IMR-90 (cell line): ENCODE data around the gene GSG1L. TPM values are rescaled to one million over a fixed set of nuclear protein-coding genes. Genes with fewer than 3 reads are reported as not detected.

Experiments used
- ATAC-seq: fragments of 200-7000 bp; cut with Tn5 transposase; 2 replicates; pipeline ENCODE4 v1.9.1; 2020; ENCODE audit warnings: low read depth, mild to moderate bottlenecking, moderate library complexity
- BruUV-seq: library from RNA; stranded (reverse); fragments of 400-500 nt; replicated peaks from 2 replicates; lab custom pipeline; 2021; lab: Mats Ljungman, UMichigan
- CTCF ChIA-PET: fragments of 300-600 bp; formaldehyde crosslinking; extraction: SDS; loops from one replicate; lab custom pipeline; 2021; ENCODE audit warnings: antibody characterized with exemption; lab: Yijun Ruan, JAX
- POLR2A ChIA-PET: fragments of 300-600 bp; sonication (Branson Sonifier 250); formaldehyde crosslinking; loops from one replicate; lab custom pipeline; 2022; ENCODE audit warnings: antibody characterized with exemption; ENCODE audit not compliant: unreplicated experiment; lab: Charles Lee
- DNase-seq: peaks from one replicate; pipeline ENCODE4 v3.0.0; 2013
- H2AFZ ChIP-seq: replicated peaks from 2 replicates; pipeline ENCODE3; 2013; ENCODE audit warnings: low read length, mild to moderate bottlenecking; ENCODE audit not compliant: poor library complexity
- H2AK5ac ChIP-seq: 2 replicates; pipeline ENCODE4 v1.6.1; 2013; ENCODE audit warnings: low read depth, low read length, inconsistent platforms
- H2AK9ac ChIP-seq: replicated peaks from 2 replicates; pipeline ENCODE3; 2013; ENCODE audit warnings: mild to moderate bottlenecking, low read depth, low read length, moderate library complexity; ENCODE audit not compliant: poor library complexity
- H2BK120ac ChIP-seq: 2 replicates; pipeline ENCODE4 v1.6.1; 2013; ENCODE audit warnings: low read depth, low read length, inconsistent platforms
- H2BK15ac ChIP-seq: 3 replicates; pipeline ENCODE4 v1.6.1; 2013; ENCODE audit warnings: low read depth, low read length, inconsistent platforms
- H2BK20ac ChIP-seq: 2 replicates; pipeline ENCODE4 v1.6.1; 2013; ENCODE audit warnings: low read depth, mild to moderate bottlenecking, inconsistent platforms, low read length, moderate library complexity
- H2BK5ac ChIP-seq: 2 replicates; pipeline ENCODE4 v1.6.1; 2013; ENCODE audit warnings: mild to moderate bottlenecking, low read depth, low read length, inconsistent platforms; ENCODE audit not compliant: poor library complexity, severe bottlenecking
- H3K14ac ChIP-seq: replicated peaks from 2 replicates; pipeline ENCODE4 v1.6.1; 2013; ENCODE audit warnings: low read depth, low read length, inconsistent platforms
- H3K18ac ChIP-seq: 2 replicates; pipeline ENCODE4 v1.6.1; 2013; ENCODE audit warnings: low read depth, low read length, control low read depth
- H3K23ac ChIP-seq: 2 replicates; pipeline ENCODE4 v1.6.1; 2013; ENCODE audit warnings: low read depth, low read length, inconsistent platforms
- H3K27ac ChIP-seq: 2 replicates; pipeline ENCODE4 v1.5.1; 2013; ENCODE audit warnings: mild to moderate bottlenecking, control low read depth, low read length; ENCODE audit not compliant: insufficient read depth
- H3K27me3 ChIP-seq: 2 replicates; pipeline ENCODE4 v1.6.1; 2013; ENCODE audit warnings: low read length; ENCODE audit not compliant: control insufficient read depth, insufficient read depth
- H3K36me3 ChIP-seq: 2 replicates; pipeline ENCODE4 v1.6.1; 2013; ENCODE audit warnings: low read length, mixed read lengths; ENCODE audit not compliant: control insufficient read depth, insufficient read depth
- H3K4ac ChIP-seq: 2 replicates; pipeline ENCODE4 v1.6.1; 2013; ENCODE audit warnings: low read depth, low read length, inconsistent platforms
- H3K4me1 ChIP-seq: 2 replicates; pipeline ENCODE4 v1.6.1; 2013; ENCODE audit warnings: low read length, mixed read lengths; ENCODE audit not compliant: control insufficient read depth, insufficient read depth
- H3K4me2 ChIP-seq: 2 replicates; pipeline ENCODE4 v1.6.1; 2013; ENCODE audit warnings: low read depth, mild to moderate bottlenecking, control low read depth, low read length, moderate library complexity
- H3K4me3 ChIP-seq: 2 replicates; pipeline ENCODE4 v1.5.1; 2013; ENCODE audit warnings: low read depth, mild to moderate bottlenecking, control low read depth, low read length, moderate library complexity; ENCODE audit not compliant: insufficient read depth
- H3K56ac ChIP-seq: 2 replicates; pipeline ENCODE4 v1.6.1; 2013; ENCODE audit warnings: low read length, inconsistent platforms; ENCODE audit not compliant: insufficient read depth; ENCODE audit errors: extremely low read depth
- H3K79me1 ChIP-seq, 2 experiments: 2 replicates each; pipeline ENCODE4 v1.6.1; 2013; ENCODE audit warnings: low read length in 2 of 2, inconsistent platforms in 1 of 2, low read depth in 1 of 2
- H3K9ac ChIP-seq: 2 replicates; pipeline ENCODE4 v1.6.1; 2013; ENCODE audit warnings: low read depth, low read length, control low read depth
- H3K9me1 ChIP-seq: 2 replicates; pipeline ENCODE4 v1.6.1; 2013; ENCODE audit warnings: low read length, inconsistent platforms; ENCODE audit not compliant: insufficient read depth
- H3K9me3 ChIP-seq: 2 replicates; pipeline ENCODE4 v1.6.1; 2013; ENCODE audit warnings: low read length; ENCODE audit not compliant: control insufficient read depth, insufficient read depth
- H4K20me1 ChIP-seq: 2 replicates; pipeline ENCODE4 v1.6.1; 2013; ENCODE audit warnings: low read length, inconsistent platforms; ENCODE audit not compliant: insufficient read depth
- H4K5ac ChIP-seq: 2 replicates; pipeline ENCODE4 v1.6.1; 2013; ENCODE audit warnings: mild to moderate bottlenecking, low read depth, low read length, control low read depth
- H4K8ac ChIP-seq, 2 experiments: 2 replicates each; pipeline ENCODE4 v1.6.1; 2013; ENCODE audit warnings: low read depth in 2 of 2, low read length in 2 of 2, control low read depth in 1 of 2, inconsistent platforms in 1 of 2
- H4K91ac ChIP-seq: 2 replicates; pipeline ENCODE4 v1.6.1; 2013; ENCODE audit warnings: low read depth, low read length, inconsistent platforms; ENCODE audit not compliant: insufficient read depth
- CHD1 ChIP-seq: IDR thresholded peaks from 2 replicates; pipeline ENCODE4 v1.6.1; 2012; ENCODE audit warnings: low read depth, low read length, improper control_type of control experiment
- FOS ChIP-seq: fragments of 150-350 bp; IDR thresholded peaks from 2 replicates; pipeline ENCODE4 v1.6.1; 2016; ENCODE audit warnings: low read depth, low read length
- MAFK ChIP-seq: IDR thresholded peaks from 2 replicates; pipeline ENCODE4 v1.6.1; 2012; ENCODE audit warnings: low read depth, low read length, improper control_type of control experiment
- MAZ ChIP-seq: IDR thresholded peaks from 2 replicates; pipeline ENCODE4 v1.6.1; 2012; ENCODE audit warnings: low read depth, mild to moderate bottlenecking, low read length, improper control_type of control experiment, moderate library complexity, borderline replicate concordance
- POLR2A ChIP-seq: IDR thresholded peaks from 2 replicates; pipeline ENCODE4 v1.6.1; 2012; ENCODE audit warnings: mild to moderate bottlenecking, low read depth, low read length
- RAD21 ChIP-seq: IDR thresholded peaks from 2 replicates; pipeline ENCODE4 v1.6.1; 2012; ENCODE audit warnings: low read length, improper control_type of control experiment
- RCOR1 ChIP-seq: IDR thresholded peaks from 2 replicates; pipeline ENCODE4 v1.6.1; 2012; ENCODE audit warnings: mild to moderate bottlenecking, low read length, improper control_type of control experiment; ENCODE audit not compliant: insufficient replicate concordance
- WGBS, 2 experiments: methylation state at CpG; one replicate each; pipeline versions ENCODE4 v1.1.5 to v1.1.7; 2013; ENCODE audit warnings: missing lambda C conversion rate in 2 of 2; ENCODE audit not compliant: insufficient read length in 1 of 2; ENCODE audit errors: extremely low coverage in 2 of 2; 5-methylcytosine and 5-hydroxymethylcytosine counted together
- dilution Hi-C: fragments of 300-500 bp; cut with HindIII; formaldehyde crosslinking; loops from one replicate; pipeline ENCODE4 v1.14.3; 2018; ENCODE audit warnings: low sequenced_read_pairs; ENCODE audit not compliant: unreplicated experiment
- in situ Hi-C: fragments of 300-500 bp; cut with MboI; formaldehyde crosslinking; loops from 3 replicates; pipeline ENCODE4 v1.14.3; 2019; ENCODE audit warnings: low sequenced_read_pairs, inconsistent platforms, mixed read lengths
- intact Hi-C: fragments of 100-400 bp; cut with micrococcal nuclease; formaldehyde crosslinking; loops from 2 replicates; pipeline ENCODE4 v1.10.0; 2022
- polyA plus RNA-seq, 3 experiments: library from polyadenylated mRNA; depleted of rRNA; stranded (reverse); fragments of >200 nt; gene quantifications; 2 replicates each; pipeline ENCODE4 v1.2.3, GENCODE V29; 2012; ENCODE audit warnings: low replicate concordance in 1 of 3
- total RNA-seq: library from RNA; depleted of rRNA; stranded (reverse); fragments of >200 nt; gene quantifications from 2 replicates; pipeline ENCODE4 v1.2.3, GENCODE V29; 2012
- TF ChIP-seq, protein P1 (sequence below): fragments of 150-350 bp; IDR thresholded peaks from 2 replicates; pipeline ENCODE4 v1.6.1; 2016; ENCODE audit warnings: low read depth, mild to moderate bottlenecking, low read length, moderate library complexity, borderline replicate concordance

The GSG1L gene
- total and polyA plus RNA-seq, 2 of the 4 experiments (the other 2 are of a cell fraction), result not detected

DNA sequence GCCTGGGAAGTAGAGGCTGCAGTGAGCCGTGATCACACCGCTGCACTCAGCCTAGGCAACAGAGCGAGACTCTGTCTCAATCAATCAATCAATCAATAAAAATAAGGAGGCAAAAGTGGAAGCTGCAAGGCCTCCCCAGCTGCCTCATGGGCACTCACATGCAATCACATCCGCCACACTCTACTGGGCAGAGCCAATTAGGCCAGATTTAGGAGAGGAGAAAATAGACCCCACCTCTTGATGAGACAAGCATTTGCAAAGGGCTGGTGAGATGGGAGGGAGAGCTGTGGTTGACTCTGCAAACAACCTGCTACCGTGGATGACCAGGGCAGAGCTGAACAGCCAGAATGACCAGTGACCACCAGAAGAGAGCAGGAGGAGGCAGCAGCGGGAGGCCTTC is 14.7 kb upstream of the GSG1L start:
- H3K27me3 ChIP-seq, result peaks cover 18% of the 10 kb centered on the region
- ChIA-PET POLR2A (no interaction called here), CTCF (no interaction called here)
- BruUV-seq, result no TSS peak
- no peaks in the 10 kb centered on the region for H3K4me1 ChIP-seq
- WGBS, 2 experiments, result 40% methylated on average over 2 of the region's 6 CpGs; no CpG with 5 or more reads in 1 of the 2 experiments
- no peak overlapping the region for H3K4me2 ChIP-seq
- H3K56ac ChIP-seq, result no peak overlapping the region; the same call in 1 of the 2 replicates
- dilution Hi-C loops (no loop called here), in situ Hi-C loops (loop anchor here (10.0 kb wide), 2 partner anchors 103 to 443 kb away; no protein-coding TSS in a partner anchor), intact Hi-C loops (no loop called here)
- no peak for DNase-seq
- H4K91ac ChIP-seq, result no peak overlapping the region
- TF ChIP-seq MAFK (no peak), RAD21 (no peak), MAZ (no peak), POLR2A (no peak), RCOR1 (no peak), FOS (no peak), CHD1 (no peak)
- TF ChIP-seq, protein P1, sequence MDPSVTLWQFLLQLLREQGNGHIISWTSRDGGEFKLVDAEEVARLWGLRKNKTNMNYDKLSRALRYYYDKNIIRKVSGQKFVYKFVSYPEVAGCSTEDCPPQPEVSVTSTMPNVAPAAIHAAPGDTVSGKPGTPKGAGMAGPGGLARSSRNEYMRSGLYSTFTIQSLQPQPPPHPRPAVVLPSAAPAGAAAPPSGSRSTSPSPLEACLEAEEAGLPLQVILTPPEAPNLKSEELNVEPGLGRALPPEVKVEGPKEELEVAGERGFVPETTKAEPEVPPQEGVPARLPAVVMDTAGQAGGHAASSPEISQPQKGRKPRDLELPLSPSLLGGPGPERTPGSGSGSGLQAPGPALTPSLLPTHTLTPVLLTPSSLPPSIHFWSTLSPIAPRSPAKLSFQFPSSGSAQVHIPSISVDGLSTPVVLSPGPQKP, result no peak
- no peak overlapping the region for H3K14ac ChIP-seq
- ATAC-seq, result no peak
- peaks cover 2% of the 10 kb centered on the region; the same call in 1 of the 2 replicates for H3K9me3 ChIP-seq
- no peaks in the 10 kb centered on the region for H4K20me1 ChIP-seq
- H2BK120ac ChIP-seq, result no peak overlapping the region
- no peak overlapping the region for H2BK20ac ChIP-seq
- no peak overlapping the region for H4K5ac ChIP-seq
- H3K4me3 ChIP-seq, result no peak overlapping the region
- H2AK9ac ChIP-seq, result no peak overlapping the region
- H2BK5ac ChIP-seq, result no peak overlapping the region
- H3K4ac ChIP-seq, result no peak overlapping the region
- H3K9me1 ChIP-seq, result no peaks in the 10 kb centered on the region
- no peak overlapping the region for H2AFZ ChIP-seq
- H3K27ac ChIP-seq, result no peak overlapping the region
- H4K8ac ChIP-seq, result no peak overlapping the region
- H3K23ac ChIP-seq, result no peak overlapping the region
- no peak overlapping the region for H2BK15ac ChIP-seq
- no peaks in the 10 kb centered on the region for H3K36me3 ChIP-seq
- H3K9ac ChIP-seq, result no peak overlapping the region
- no peak overlapping the region for H2AK5ac ChIP-seq
- H3K79me1 ChIP-seq, result no peaks in the 10 kb centered on the region
- H3K18ac ChIP-seq, result no peak overlapping the region
